Fibroblast of villous mesenchyme (primary cell): Measurements from ENCODE around the gene XYLT1. TPM values are rescaled to one million over a fixed set of nuclear protein-coding genes. Genes with fewer than 3 reads are reported as not detected.

Experiments used
- DNase-seq: peaks from one replicate; pipeline ENCODE4 v3.0.0-alpha.2; 2010; ENCODE audit warnings: low read depth
- H3K4me3 ChIP-seq: 2 replicates; pipeline ENCODE4 v1.5.1; 2011; ENCODE audit warnings: low read depth, mild to moderate bottlenecking, low read length
- CTCF ChIP-seq: IDR thresholded peaks from 2 replicates; pipeline ENCODE4 v1.5.1; 2012; ENCODE audit warnings: low read depth, mild to moderate bottlenecking, low read length; ENCODE audit not compliant: insufficient read depth
- total RNA-seq: library from RNA; depleted of rRNA; stranded (reverse); fragments of >200 nt; gene quantifications from 2 replicates; pipeline ENCODE4 v1.2.3, GENCODE V29; 2012

The XYLT1 gene
- total RNA-seq, 1 donor: 2.6 TPM

GRCh38 chr16:17334096-17334495 lies 136.7 kb downstream of the XYLT1 start:
- no peak for TF ChIP-seq CTCF
- DNase-seq: peak; percentile 31
- no peak overlapping the region for H3K4me3 ChIP-seq

- TF ChIP-seq CTCF: no peak
- DNase-seq: no peak
- no peak overlapping the region for H3K4me3 ChIP-seq
These were observed 137.5 kb downstream of the XYLT1 start for GRCh38 chr16:17333229-17333628.

GRCh38 chr16:17331991-17332390 lies 138.8 kb downstream of the XYLT1 start:
- no peak overlapping the region for H3K4me3 ChIP-seq
- no peak for DNase-seq
- TF ChIP-seq CTCF: no peak

GRCh38 chr16:17331071-17331607 lies 139.6 kb downstream of the XYLT1 start:
- TF ChIP-seq CTCF: no peak

GRCh38 chr16:17330044-17330443 lies 140.7 kb downstream of the XYLT1 start:
- no peak for DNase-seq
- TF ChIP-seq CTCF: no peak

More at GRCh38 chr16:17331071-17331607, 139.6 kb downstream of the XYLT1 start:
- no peak for DNase-seq
- no peak overlapping the region for H3K4me3 ChIP-seq

GRCh38 chr16:17329391-17329790 lies 141.4 kb downstream of the XYLT1 start:
- no peak for DNase-seq
- no peak for TF ChIP-seq CTCF
- H3K4me3 ChIP-seq: no peak overlapping the region

More at GRCh38 chr16:17330044-17330443, 140.7 kb downstream of the XYLT1 start:
- no peak overlapping the region for H3K4me3 ChIP-seq

- TF ChIP-seq CTCF: no peak
- no peak overlapping the region for H3K4me3 ChIP-seq
- peak; percentile 84 for DNase-seq
These were observed 141.8 kb downstream of the XYLT1 start for GRCh38 chr16:17328932-17329331.
